B cell (primary cell): ENCODE data around the gene CCDC80. TPM values are rescaled to one million over a fixed set of nuclear protein-coding genes. Genes with fewer than 3 reads are reported as not detected.

ENCODE experiments used
- ATAC-seq: fragments of 200-7000 bp; cut with Tn5 transposase; one replicate; pipeline ENCODE4 v1.10.0; 2021; ENCODE audit warnings: low read depth, mild to moderate bottlenecking, moderate number of reproducible peaks, moderate library complexity
- CTCF ChIA-PET: fragments of 350-600 bp; sonication (Branson Sonifier 250); formaldehyde crosslinking; loops from one replicate; lab custom pipeline; 2021; ENCODE audit warnings: antibody characterized with exemption, inconsistent platforms; lab: Charles Lee
- POLR2A ChIA-PET: fragments of 350-600 bp; sonication (Branson Sonifier 250); formaldehyde crosslinking; loops from one replicate; lab custom pipeline; 2021; ENCODE audit warnings: antibody characterized with exemption; lab: Charles Lee
- DNase-seq: peaks from one replicate; pipeline ENCODE4 v3.0.0; 2013
- H2AFZ ChIP-seq: 2 replicates; pipeline ENCODE4 v1.6.1; 2012; ENCODE audit warnings: mild to moderate bottlenecking, low read depth, low read length; ENCODE audit not compliant: insufficient read depth, poor library complexity, severe bottlenecking
- H3K27ac ChIP-seq, 2 donors: 1 replicate in 1 of 2; 2 replicates in 1 of 2; pipeline ENCODE4 v1.5.1; 2012 to 2013; ENCODE audit warnings: low read length in 2 of 2, mild to moderate bottlenecking in 2 of 2, moderate library complexity in 1 of 2
- H3K27me3 ChIP-seq, 4 experiments: fragments of 200-600 bp in 1 of 4; sonication (generic) in 1 of 4; replicated peaks in 1 of 4; 1 replicate in 2 of 4; 2 replicates in 2 of 4; pipeline versions ENCODE4 v1.6.1 to v1.7.0; 2013 to 2016; ENCODE audit warnings: low read length in 3 of 4, mild to moderate bottlenecking in 2 of 4, mixed read lengths in 1 of 4, moderate library complexity in 1 of 4; ENCODE audit not compliant: insufficient read depth in 4 of 4, control insufficient read depth in 3 of 4; ENCODE audit errors: control extremely low read depth in 1 of 4
- H3K36me3 ChIP-seq, 2 experiments: replicated peaks in 1 of 2; 1 replicate in 1 of 2; 2 replicates in 1 of 2; pipeline versions ENCODE4 v1.6.1 to v1.7.1; 2013; ENCODE audit warnings: low read length in 1 of 2; ENCODE audit not compliant: insufficient read depth in 2 of 2, control insufficient read depth in 1 of 2; ENCODE audit errors: control extremely low read depth in 1 of 2, extremely low read depth in 1 of 2
- H3K4me1 ChIP-seq, 2 donors: fragments of 200-600 bp in 1 of 2; sonication (generic) in 1 of 2; 1 replicate in 1 of 2; 2 replicates in 1 of 2; pipeline versions ENCODE4 v1.5.1 to v1.6.1; 2013 to 2017; ENCODE audit warnings: low read length in 2 of 2; ENCODE audit not compliant: control insufficient read depth in 2 of 2, insufficient read depth in 2 of 2
- H3K4me2 ChIP-seq: replicated peaks from 2 replicates; pipeline ENCODE3; 2012; ENCODE audit warnings: mild to moderate bottlenecking, low read depth, low read length; ENCODE audit not compliant: poor library complexity, severe bottlenecking
- H3K4me3 ChIP-seq, 5 experiments: fragments of 200-600 bp in 1 of 5; sonication (generic) in 1 of 5; 1 replicate in 3 of 5; 2 replicates in 2 of 5; pipeline versions ENCODE4 v1.5.1 to v1.7.0; 2011 to 2016; ENCODE audit warnings: low read length in 4 of 5, mild to moderate bottlenecking in 4 of 5, low read depth in 2 of 5, control low read depth in 1 of 5, moderate library complexity in 1 of 5; ENCODE audit not compliant: insufficient read depth in 1 of 5; ENCODE audit errors: control extremely low read depth in 1 of 5, extremely low read depth in 1 of 5
- H3K79me2 ChIP-seq: fragments of 200-600 bp; sonication (generic); one replicate; pipeline ENCODE4 v1.6.0; 2016; ENCODE audit warnings: low read length; ENCODE audit not compliant: control insufficient read depth, insufficient read depth
- H3K9ac ChIP-seq: fragments of 200-600 bp; sonication (generic); 2 replicates; pipeline ENCODE4 v1.6.1; 2017; ENCODE audit warnings: mild to moderate bottlenecking, low read length, moderate library complexity
- H3K9me3 ChIP-seq, 3 donors: one replicate each; pipeline versions ENCODE4 v1.6.1 to v1.7.1; 2013; ENCODE audit warnings: low read length in 2 of 3; ENCODE audit not compliant: control insufficient read depth in 2 of 3, insufficient read depth in 1 of 3; ENCODE audit errors: control extremely low read depth in 1 of 3
- H4K20me1 ChIP-seq: 2 replicates; pipeline ENCODE4 v1.6.0; 2012; ENCODE audit warnings: mild to moderate bottlenecking, low read length; ENCODE audit not compliant: insufficient read depth, control insufficient read depth, poor library complexity, severe bottlenecking
- H3K27ac Mint-ChIP-seq: one replicate; pipeline ENCODE4 v1.8.0; 2021; ENCODE audit warnings: mixed read lengths
- H3K27me3 Mint-ChIP-seq: one replicate; pipeline ENCODE4 v1.8.0; 2021; ENCODE audit warnings: mixed read lengths
- H3K4me1 Mint-ChIP-seq: one replicate; pipeline ENCODE4 v1.8.0; 2021; ENCODE audit warnings: mixed read lengths
- H3K4me3 Mint-ChIP-seq: one replicate; pipeline ENCODE4 v1.8.0; 2021; ENCODE audit warnings: mixed read lengths
- H3K9me3 Mint-ChIP-seq: one replicate; pipeline ENCODE4 v1.8.0; 2022; ENCODE audit warnings: mixed read lengths; ENCODE audit not compliant: insufficient read depth
- EZH2 ChIP-seq: IDR thresholded peaks from 2 replicates; pipeline ENCODE4 v1.6.1; 2012; ENCODE audit warnings: borderline replicate concordance, low read depth, mild to moderate bottlenecking, moderate library complexity, low read length; ENCODE audit not compliant: insufficient read depth, poor library complexity, severe bottlenecking
- WGBS: methylation state at CpG from one replicate; pipeline ENCODE4 v1.1.5; 2013; ENCODE audit warnings: missing lambda C conversion rate; ENCODE audit not compliant: insufficient coverage; 5-methylcytosine and 5-hydroxymethylcytosine counted together
- intact Hi-C: fragments of 100-400 bp; cut with micrococcal nuclease; formaldehyde crosslinking; loops from one replicate; pipeline ENCODE4 v1.10.0; 2022
- polyA plus RNA-seq: library from polyadenylated mRNA; depleted of rRNA; stranded (reverse); fragments of >200 nt; gene quantifications from 2 replicates; pipeline ENCODE4 v1.2.3, GENCODE V29; 2012
- total RNA-seq, 2 donors: library from RNA; stranded (reverse); fragments of 120-200 nt in 1 of 2; gene quantifications; 1 replicate in 1 of 2; 2 replicates in 1 of 2; pipeline versions ENCODE4 v1.2.3 to v1.2.4, GENCODE V29; 2013 to 2022
- TF ChIP-seq, protein P1 (sequence below): fragments of 200-600 bp; IDR thresholded peaks from one replicate; pipeline ENCODE4 v1.8.0; 2022; ENCODE audit warnings: antibody characterized with exemption, mild to moderate bottlenecking

Gene CCDC80
- total and polyA plus RNA-seq, 2 donors (not counting 1 experiment from before 2014, with no cell fraction given), result under 0.01 TPM; not detected in 1

DNA sequence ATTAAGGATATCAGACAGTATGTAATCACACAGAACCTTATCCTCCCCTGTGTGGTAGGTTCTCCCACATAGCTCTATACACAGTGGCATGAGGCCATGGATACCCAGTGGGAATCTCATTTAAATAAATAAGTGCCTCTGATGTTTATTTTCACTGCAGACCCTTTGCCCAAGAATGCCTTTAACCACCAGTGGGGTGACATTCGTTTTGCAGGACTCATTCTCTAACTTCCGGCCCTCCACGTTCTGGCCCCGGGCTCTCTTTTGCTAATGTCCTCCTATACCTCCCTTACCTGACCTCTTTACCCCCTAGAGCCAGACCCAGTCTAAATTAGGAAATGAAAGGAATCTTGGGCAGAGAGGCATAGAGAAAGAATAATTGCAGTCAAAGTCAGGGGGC is 8.3 kb downstream of the CCDC80 start:
- POLR2A ChIA-PET, result no interaction called here
- Histone ChIP-seq H3K36me3 (no peaks in the 10 kb centered on the region), H3K9me3 (no peaks in the 10 kb centered on the region), H3K79me2 (no peaks in the 10 kb centered on the region), H3K27me3 (no peaks in the 10 kb centered on the region), H4K20me1 (no peaks in the 10 kb centered on the region), H3K27ac (no peak overlapping the region), H3K9ac (no peak overlapping the region), H2AFZ (no peak overlapping the region), H3K4me2 (no peak overlapping the region), H3K4me1 (no peaks in the 10 kb centered on the region), H3K4me3 (no peak overlapping the region)
- DNase-seq (no peak), ATAC-seq (no peak)
- Mint-ChIP-seq H3K9me3 (no peaks in the 10 kb centered on the region), H3K27ac (no peak overlapping the region), H3K4me1 (no peaks in the 10 kb centered on the region), H3K4me3 (no peak overlapping the region), H3K27me3 (no peaks in the 10 kb centered on the region)
- 100% methylated on average over 1 of the region's 4 CpGs for WGBS
- TF ChIP-seq, protein P1, sequence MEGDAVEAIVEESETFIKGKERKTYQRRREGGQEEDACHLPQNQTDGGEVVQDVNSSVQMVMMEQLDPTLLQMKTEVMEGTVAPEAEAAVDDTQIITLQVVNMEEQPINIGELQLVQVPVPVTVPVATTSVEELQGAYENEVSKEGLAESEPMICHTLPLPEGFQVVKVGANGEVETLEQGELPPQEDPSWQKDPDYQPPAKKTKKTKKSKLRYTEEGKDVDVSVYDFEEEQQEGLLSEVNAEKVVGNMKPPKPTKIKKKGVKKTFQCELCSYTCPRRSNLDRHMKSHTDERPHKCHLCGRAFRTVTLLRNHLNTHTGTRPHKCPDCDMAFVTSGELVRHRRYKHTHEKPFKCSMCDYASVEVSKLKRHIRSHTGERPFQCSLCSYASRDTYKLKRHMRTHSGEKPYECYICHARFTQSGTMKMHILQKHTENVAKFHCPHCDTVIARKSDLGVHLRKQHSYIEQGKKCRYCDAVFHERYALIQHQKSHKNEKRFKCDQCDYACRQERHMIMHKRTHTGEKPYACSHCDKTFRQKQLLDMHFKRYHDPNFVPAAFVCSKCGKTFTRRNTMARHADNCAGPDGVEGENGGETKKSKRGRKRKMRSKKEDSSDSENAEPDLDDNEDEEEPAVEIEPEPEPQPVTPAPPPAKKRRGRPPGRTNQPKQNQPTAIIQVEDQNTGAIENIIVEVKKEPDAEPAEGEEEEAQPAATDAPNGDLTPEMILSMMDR, result no peak
- no peak for TF ChIP-seq EZH2
- intact Hi-C loops, result no loop called here
- CTCF ChIA-PET, result interaction anchor here (1.4 kb wide), 1 partner anchor 11 kb away, joined by 4 read pairs; no protein-coding TSS in a partner anchor

DNA sequence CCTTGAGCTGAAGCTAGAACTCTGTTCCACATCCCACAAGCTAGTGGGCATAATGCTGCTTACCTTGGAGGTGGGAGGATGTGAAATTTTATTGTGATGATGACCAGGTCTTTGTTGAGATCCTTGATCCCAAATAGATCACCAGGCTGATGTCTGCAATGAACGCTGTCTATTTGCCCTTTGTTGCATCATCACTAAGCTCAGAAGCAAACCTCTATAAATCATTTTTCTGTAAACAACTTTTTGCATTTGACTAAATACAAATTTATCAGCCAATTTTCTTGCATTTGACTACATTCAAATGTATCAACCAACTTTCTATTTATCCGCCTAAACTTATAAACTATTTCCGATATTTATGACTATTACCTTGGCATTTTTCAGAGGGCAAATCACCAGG is 9.7 kb downstream of the CCDC80 start:
- ATAC-seq, result no peak
- Histone ChIP-seq H3K79me2 (no peaks in the 10 kb centered on the region), H3K9ac (no peak overlapping the region), H3K27me3 (no peaks in the 10 kb centered on the region), H3K4me2 (no peak overlapping the region), H4K20me1 (no peaks in the 10 kb centered on the region), H3K4me1 (no peaks in the 10 kb centered on the region), H3K36me3 (no peaks in the 10 kb centered on the region), H2AFZ (no peak overlapping the region), H3K9me3 (no peaks in the 10 kb centered on the region), H3K4me3 (no peak overlapping the region), H3K27ac (no peak overlapping the region)
- intact Hi-C loops, result no loop called here
- ChIA-PET POLR2A (no interaction called here), CTCF (interaction anchor here (1.7 kb wide), 1 partner anchor 11 kb away, joined by 7 read pairs; no protein-coding TSS in a partner anchor)
- Mint-ChIP-seq H3K27me3 (no peaks in the 10 kb centered on the region), H3K27ac (no peak overlapping the region), H3K4me3 (no peak overlapping the region), H3K4me1 (no peaks in the 10 kb centered on the region), H3K9me3 (no peaks in the 10 kb centered on the region)
- no peak for TF ChIP-seq EZH2
- TF ChIP-seq, protein P1, result no peak
- no peak for DNase-seq
- 100% methylated on average over 1 of the region's 3 CpGs for WGBS
